ENCODE results near the gene FSTL4. TPM values are rescaled to one million over a fixed set of nuclear protein-coding genes. Genes with fewer than 3 reads are reported as not detected.

The FSTL4 gene
- total and polyA plus RNA-seq, 2 of the 13 experiments (the other 11 are each of a cell fraction or from before 2014, with no cell fraction given), result 2.1 to 3.0 TPM

GRCh38 chr5:133365738-133366137 lies 246.6 kb downstream of the FSTL4 start:
- no peaks in the 10 kb centered on the region for H4K20me1 ChIP-seq (ENCODE audit: insufficient read depth, low read length)
- POLR2A ChIA-PET, result no interaction called here
- FAIRE-seq, result no peak
- no peaks in the 10 kb centered on the region for H3K9me3 ChIP-seq (ENCODE audit: low read length)
- in situ Hi-C loops (cut with HindIII; ENCODE audit: extremely low pct_ligation_motif_present, low pct_unique_long_range_greater_than_20kb) (no loop called here), intact Hi-C loops (cut with micrococcal nuclease; ENCODE audit: unreplicated experiment) (no loop called here)
- no peak overlapping the region for H3K4me2 ChIP-seq (ENCODE audit: low read depth, low read length)
- H3K79me2 ChIP-seq (ENCODE audit: insufficient read depth, low read length), result no peaks in the 10 kb centered on the region
- no peak overlapping the region for H2AFZ ChIP-seq (ENCODE audit: low read length)
- no peak overlapping the region for H3K27ac ChIP-seq (ENCODE audit: extremely low read length, insufficient read depth, low read length)
- ATAC-seq, result no peak
- DNase-seq (ENCODE audit: low spot score), result no peak
- H3K4me1 ChIP-seq (ENCODE audit: insufficient read depth, low read length), result peaks cover 9% of the 10 kb centered on the region; the same call in 1 of the 2 replicates
- no peak overlapping the region for H3K4me3 ChIP-seq (replicated peaks in 1 of 3; ENCODE audit: insufficient read depth in 1 of 3, low read depth in 2 of 3, low read length in 3 of 3)
- H3K9ac ChIP-seq (ENCODE audit: insufficient read depth, low read depth, low read length), result no peak overlapping the region
- 0% methylated on average over 1 of the region's 6 CpGs for WGBS (ENCODE audit: low lambda C conversion rate)
- TF ChIP-seq ZMAT3 (CRISPR knock-in tag; conservative IDR thresholded peaks at IDR 0.05), result no peak
- H3K27me3 ChIP-seq (ENCODE audit: control insufficient read depth in 1 of 2, insufficient read depth in 2 of 2, low read length in 2 of 2), result peaks cover 0 to 17% of the 10 kb centered on the region in 2 experiments; a peak in 1 of 5 replicates
- CTCF ChIA-PET (ENCODE audit: low intra/inter-chr PET ratio, low total read pairs), result no interaction called here
- no peaks in the 10 kb centered on the region for H3K36me3 ChIP-seq (replicated peaks in 1 of 2; ENCODE audit: control insufficient read depth in 1 of 2, insufficient read depth in 2 of 2, low read length in 2 of 2)
- BruUV-seq (replicated peaks), result no TSS peak

GRCh38 chr5:133364936-133365707 lies 247.2 kb downstream of the FSTL4 start:
- no peaks in the 10 kb centered on the region for H3K9me3 ChIP-seq (ENCODE audit: low read length)
- CTCF ChIA-PET (ENCODE audit: low intra/inter-chr PET ratio, low total read pairs), result no interaction called here
- no peak overlapping the region for H3K4me2 ChIP-seq (ENCODE audit: low read depth, low read length)
- no peak overlapping the region for H3K4me3 ChIP-seq (replicated peaks in 1 of 3; ENCODE audit: insufficient read depth in 1 of 3, low read depth in 2 of 3, low read length in 3 of 3)
- TF ChIP-seq STAG1 (CRISPR knock-in tag; IDR thresholded peaks at IDR 0.05) (peak; percentile 49), FOXP1 (IDR thresholded peaks at IDR 0.05) (no peak), FOXP1 (CRISPR knock-in tag; IDR thresholded peaks at IDR 0.05) (no peak)
- TF ChIP-seq, protein P1, sequence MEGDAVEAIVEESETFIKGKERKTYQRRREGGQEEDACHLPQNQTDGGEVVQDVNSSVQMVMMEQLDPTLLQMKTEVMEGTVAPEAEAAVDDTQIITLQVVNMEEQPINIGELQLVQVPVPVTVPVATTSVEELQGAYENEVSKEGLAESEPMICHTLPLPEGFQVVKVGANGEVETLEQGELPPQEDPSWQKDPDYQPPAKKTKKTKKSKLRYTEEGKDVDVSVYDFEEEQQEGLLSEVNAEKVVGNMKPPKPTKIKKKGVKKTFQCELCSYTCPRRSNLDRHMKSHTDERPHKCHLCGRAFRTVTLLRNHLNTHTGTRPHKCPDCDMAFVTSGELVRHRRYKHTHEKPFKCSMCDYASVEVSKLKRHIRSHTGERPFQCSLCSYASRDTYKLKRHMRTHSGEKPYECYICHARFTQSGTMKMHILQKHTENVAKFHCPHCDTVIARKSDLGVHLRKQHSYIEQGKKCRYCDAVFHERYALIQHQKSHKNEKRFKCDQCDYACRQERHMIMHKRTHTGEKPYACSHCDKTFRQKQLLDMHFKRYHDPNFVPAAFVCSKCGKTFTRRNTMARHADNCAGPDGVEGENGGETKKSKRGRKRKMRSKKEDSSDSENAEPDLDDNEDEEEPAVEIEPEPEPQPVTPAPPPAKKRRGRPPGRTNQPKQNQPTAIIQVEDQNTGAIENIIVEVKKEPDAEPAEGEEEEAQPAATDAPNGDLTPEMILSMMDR (CRISPR knock-in tag; IDR thresholded peaks at IDR 0.05), result peak; percentile 51
- H3K9ac ChIP-seq (ENCODE audit: insufficient read depth, low read depth, low read length), result no peak overlapping the region
- no peak overlapping the region for H3K27ac ChIP-seq (ENCODE audit: extremely low read length, insufficient read depth, low read length)
- intact Hi-C loops (cut with micrococcal nuclease; ENCODE audit: unreplicated experiment) (no loop called here), in situ Hi-C loops (cut with HindIII; ENCODE audit: extremely low pct_ligation_motif_present, low pct_unique_long_range_greater_than_20kb) (no loop called here)
- FAIRE-seq (no peak), ATAC-seq (no peak), DNase-seq (ENCODE audit: low spot score) (no peak)
- H3K4me1 ChIP-seq (ENCODE audit: insufficient read depth, low read length), result peaks cover 9% of the 10 kb centered on the region; the same call in 1 of the 2 replicates
- BruUV-seq (replicated peaks), result no TSS peak
- H2AFZ ChIP-seq (ENCODE audit: low read length), result no peak overlapping the region
- peaks cover 0 to 16% of the 10 kb centered on the region in 2 experiments; a peak in 1 of 5 replicates for H3K27me3 ChIP-seq (ENCODE audit: control insufficient read depth in 1 of 2, insufficient read depth in 2 of 2, low read length in 2 of 2)
- H4K20me1 ChIP-seq (ENCODE audit: insufficient read depth, low read length), result no peaks in the 10 kb centered on the region
- H3K79me2 ChIP-seq (ENCODE audit: insufficient read depth, low read length), result no peaks in the 10 kb centered on the region
- WGBS (ENCODE audit: low lambda C conversion rate), result 33% methylated on average over 10 of the region's 12 CpGs
- H3K36me3 ChIP-seq (replicated peaks in 1 of 2; ENCODE audit: control insufficient read depth in 1 of 2, insufficient read depth in 2 of 2, low read length in 2 of 2), result no peaks in the 10 kb centered on the region
- POLR2A ChIA-PET, result no interaction called here

Measured in HepG2 (cell line).